H1 (cell line): Measurements from ENCODE around the gene HABP2. TPM values are rescaled to one million over a fixed set of nuclear protein-coding genes. Genes with fewer than 3 reads are reported as not detected.

ENCODE experiments used
- CBX8 ChIP-seq: fragments of 300-800, 300-1000 bp; sonication (generic); IDR thresholded peaks from 2 replicates; pipeline ENCODE4 v1.7.1; 2016; ENCODE audit warnings: low read depth, low read length, borderline replicate concordance
- CHD2 ChIP-seq: IDR thresholded peaks from 2 replicates; pipeline ENCODE4 v1.6.1; 2012; ENCODE audit warnings: low read length, improper control_type of control experiment
- KDM5A ChIP-seq: fragments of 200-600 bp; IDR thresholded peaks from 2 replicates; pipeline ENCODE4 v1.7.1; 2012; ENCODE audit warnings: mild to moderate bottlenecking, low read length, inconsistent platforms, mixed read lengths
- polyA plus RNA-seq, 7 experiments: library from polyadenylated mRNA; depleted of rRNA in 3 of 7; stranded (reverse) in 5 of 7; unstranded in 2 of 7; fragments of >200 nt in 5 of 7; fragments of 200-250 nt in 2 of 7; gene quantifications; 1 replicate in 5 of 7; 2 replicates in 1 of 7; 4 replicates in 1 of 7; pipeline versions ENCODE4 v1.2.1 to v1.2.3, GENCODE V29; 2011 to 2013; ENCODE audit warnings: missing spikeins in 2 of 7, mixed read lengths in 2 of 7
- total RNA-seq: library from RNA; stranded (reverse); fragmentation: NEBNext Ultra II Directional; extraction: Animal tissue kit (Norgen Biotek cat#: 25700); gene quantifications from 2 replicates; pipeline ENCODE4 v1.2.1, GENCODE V29; 2021
- TF ChIP-seq, protein P1 (sequence below): IDR thresholded peaks from 2 replicates; pipeline ENCODE4 v1.6.1; 2011; ENCODE audit warnings: low read length, improper control_type of control experiment

HABP2 gene
- total and polyA plus RNA-seq, 2 of the 8 experiments (the other 6 are each of a cell fraction or from before 2014, with no cell fraction given): not detected

DNA sequence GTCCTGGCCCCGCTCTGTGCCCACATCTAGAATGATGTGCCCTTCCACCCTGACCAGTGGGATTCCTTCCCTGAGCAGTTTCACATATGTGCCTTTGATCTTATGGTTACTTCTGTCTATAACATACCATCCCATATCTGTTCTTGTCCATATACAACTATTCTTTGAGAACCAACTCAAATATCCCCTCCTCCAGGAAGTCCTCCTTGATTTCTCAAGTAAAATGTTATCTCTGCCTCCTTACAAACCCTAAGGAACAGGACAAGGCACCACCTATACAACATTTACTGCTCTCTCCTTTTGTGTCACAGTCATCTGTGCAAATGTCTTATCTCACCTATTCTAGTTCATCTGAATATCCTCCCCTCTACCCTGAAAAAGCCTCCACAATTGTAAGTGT is 28.2 kb downstream of the HABP2 start (continued):
- TF ChIP-seq, protein P1, sequence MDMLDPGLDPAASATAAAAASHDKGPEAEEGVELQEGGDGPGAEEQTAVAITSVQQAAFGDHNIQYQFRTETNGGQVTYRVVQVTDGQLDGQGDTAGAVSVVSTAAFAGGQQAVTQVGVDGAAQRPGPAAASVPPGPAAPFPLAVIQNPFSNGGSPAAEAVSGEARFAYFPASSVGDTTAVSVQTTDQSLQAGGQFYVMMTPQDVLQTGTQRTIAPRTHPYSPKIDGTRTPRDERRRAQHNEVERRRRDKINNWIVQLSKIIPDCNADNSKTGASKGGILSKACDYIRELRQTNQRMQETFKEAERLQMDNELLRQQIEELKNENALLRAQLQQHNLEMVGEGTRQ: no peak
- TF ChIP-seq CHD2 (no peak), CBX8 (no peak), KDM5A (no peak)
